Epithelial cell of esophagus (primary cell): Measurements from ENCODE around the gene XIRP2.

Source experiments
- DNase-seq: peaks from one replicate; pipeline ENCODE4 v3.0.0; 2010; ENCODE audit warnings: low read depth
- H3K4me3 ChIP-seq: 2 replicates; pipeline ENCODE4 v1.5.1; 2011; ENCODE audit warnings: mild to moderate bottlenecking, low read length, control low read depth
- CTCF ChIP-seq: IDR thresholded peaks from 2 replicates; pipeline ENCODE4 v1.5.1; 2011; ENCODE audit warnings: low read depth, mild to moderate bottlenecking, low read length, control low read depth, inconsistent platforms; ENCODE audit not compliant: insufficient read depth; ENCODE audit errors: missing control alignments

XIRP2 gene

GRCh38 chr2:167128130-167128529, 239.8 kb downstream of the XIRP2 start:
- TF ChIP-seq CTCF: no peak
- no peak for DNase-seq
- no peak overlapping the region for H3K4me3 ChIP-seq

GRCh38 chr2:167132066-167132465, 243.8 kb downstream of the XIRP2 start:
- DNase-seq: no peak
- no peak for TF ChIP-seq CTCF
- H3K4me3 ChIP-seq: no peak overlapping the region

- no peak for TF ChIP-seq CTCF
- DNase-seq: no peak
- no peak overlapping the region for H3K4me3 ChIP-seq
These were observed 244.8 kb downstream of the XIRP2 start for GRCh38 chr2:167132906-167133555.

GRCh38 chr2:167133614-167134013, 245.3 kb downstream of the XIRP2 start:
- no peak overlapping the region for H3K4me3 ChIP-seq
- TF ChIP-seq CTCF: no peak

GRCh38 chr2:167134381-167135072, 246.2 kb downstream of the XIRP2 start:
- no peak overlapping the region for H3K4me3 ChIP-seq
- TF ChIP-seq CTCF: no peak
- peak; percentile 82 for DNase-seq

More at GRCh38 chr2:167133614-167134013, 245.3 kb downstream of the XIRP2 start:
- no peak for DNase-seq

- no peak overlapping the region for H3K4me3 ChIP-seq
- no peak for TF ChIP-seq CTCF
- DNase-seq: no peak
These were observed 247.4 kb downstream of the XIRP2 start for GRCh38 chr2:167135706-167136105.

- H3K4me3 ChIP-seq: no peak overlapping the region
- DNase-seq: no peak
- TF ChIP-seq CTCF: no peak
These were observed 248.8 kb downstream of the XIRP2 start for GRCh38 chr2:167136879-167137596.
